Dendritic cell treated with granulocyte-macrophage colony-stimulating factor and Interleukin-4, amounts not matched to agents 40 ng/mL and 50 ng/mL, for 4 days (primary cell): Measurements from ENCODE around the gene PCLO.

ENCODE experiments used
- H3K27ac Mint-ChIP-seq: one replicate; pipeline ENCODE4 v1.8.0; 2022; ENCODE audit warnings: mild to moderate bottlenecking, mixed read lengths
- H3K27me3 Mint-ChIP-seq: one replicate; pipeline ENCODE4 v1.8.0; 2022; ENCODE audit warnings: mild to moderate bottlenecking, mixed read lengths
- H3K36me3 Mint-ChIP-seq: one replicate; pipeline ENCODE4 v1.8.0; 2022; ENCODE audit warnings: low read depth, mixed read lengths
- H3K4me1 Mint-ChIP-seq: one replicate; pipeline ENCODE4 v1.8.0; 2022; ENCODE audit warnings: low read depth, mixed read lengths
- H3K4me3 Mint-ChIP-seq: one replicate; pipeline ENCODE4 v1.8.0; 2022; ENCODE audit warnings: mild to moderate bottlenecking, moderate library complexity, mixed read lengths
- H3K9me3 Mint-ChIP-seq: one replicate; pipeline ENCODE4 v1.8.0; 2022; ENCODE audit warnings: mixed read lengths
- intact Hi-C: fragments of 100-400 bp; cut with micrococcal nuclease; formaldehyde crosslinking; loops from one replicate; pipeline ENCODE4 v1.15.0; 2022

Gene PCLO

DNA sequence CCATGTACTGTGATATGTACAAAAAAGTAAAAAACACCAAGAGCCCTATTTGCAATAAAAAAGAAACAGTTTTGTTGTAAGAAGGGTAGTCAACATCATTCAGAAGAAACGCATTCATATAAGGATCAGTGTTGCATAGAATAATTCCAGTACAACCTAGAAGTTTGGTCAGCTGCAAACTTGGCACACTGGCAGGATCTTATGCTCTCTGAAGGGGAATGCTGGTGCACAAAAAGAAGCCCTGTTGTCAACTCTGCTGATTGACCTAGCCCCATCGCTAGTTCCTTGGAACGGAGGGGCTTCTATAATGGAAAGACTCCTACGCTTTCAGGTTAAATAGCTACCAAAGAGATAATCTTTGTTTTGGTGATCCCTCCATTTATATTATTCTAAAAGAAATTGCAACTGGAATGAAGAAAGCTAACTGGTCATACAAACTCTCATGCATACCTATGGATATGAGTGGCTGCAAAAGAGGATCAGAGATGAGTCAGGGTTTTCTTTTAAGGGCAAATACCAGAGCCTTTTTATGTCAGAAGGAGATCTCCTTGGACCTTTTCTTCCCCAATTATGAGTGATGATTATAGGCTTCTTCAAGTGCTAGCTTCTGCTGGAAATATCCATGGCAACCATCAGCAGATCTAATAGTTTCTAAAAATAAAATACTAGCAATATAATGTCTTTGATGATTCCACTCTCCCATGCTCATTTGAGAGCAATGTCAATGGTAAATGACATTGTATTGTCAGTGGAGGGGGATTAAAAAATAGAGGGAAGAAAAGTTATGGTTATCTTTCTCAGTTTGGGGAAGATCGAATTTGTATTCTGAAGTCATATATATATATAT lies 406.8 kb downstream of the PCLO start:
- Mint-ChIP-seq H3K36me3 (no peaks in the 10 kb centered on the region), H3K4me3 (no peak overlapping the region), H3K27me3 (no peaks in the 10 kb centered on the region), H3K9me3 (no peaks in the 10 kb centered on the region), H3K27ac (no peak overlapping the region), H3K4me1 (no peaks in the 10 kb centered on the region)
- intact Hi-C loops, result no loop called here

DNA sequence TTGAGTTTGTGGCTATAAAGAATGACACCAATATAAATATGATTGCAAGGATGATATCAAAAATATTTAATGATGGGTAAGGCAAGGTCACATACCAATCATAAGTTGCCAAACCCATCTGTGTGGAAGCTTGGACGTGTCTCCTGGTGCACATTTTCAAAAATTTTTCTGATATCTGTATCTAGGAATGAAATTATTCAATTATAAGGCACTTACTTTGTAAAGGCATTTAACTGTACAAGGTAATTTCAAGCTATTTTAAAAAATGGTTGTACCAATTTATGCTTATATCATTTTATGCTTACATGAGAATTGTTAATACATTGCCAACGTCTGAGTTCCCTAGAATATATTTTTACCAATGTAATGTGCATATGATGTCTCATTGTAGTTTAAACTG lies 412.7 kb downstream of the PCLO start:
- Mint-ChIP-seq H3K4me3 (no peak overlapping the region), H3K27ac (no peak overlapping the region)

DNA sequence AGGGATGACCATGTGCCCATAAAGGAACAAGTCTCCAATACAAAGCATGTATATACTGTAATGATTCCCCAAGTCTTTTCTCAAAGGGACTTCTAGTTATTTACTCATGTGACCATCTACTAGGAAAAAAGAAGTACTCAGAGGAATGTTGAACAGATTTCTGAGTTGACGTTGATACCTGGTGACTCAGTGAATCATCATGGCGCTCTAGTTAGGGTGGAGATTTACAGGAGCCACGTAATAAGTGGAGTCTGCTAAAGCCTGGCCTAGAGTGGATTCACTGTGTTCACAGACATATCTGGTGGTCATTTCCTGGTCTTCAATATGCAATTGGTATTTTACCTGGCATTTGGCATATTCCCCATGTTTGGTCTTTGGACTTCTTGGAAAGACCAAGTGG lies 416.9 kb downstream of the PCLO start:
- H3K36me3 Mint-ChIP-seq, result no peaks in the 10 kb centered on the region

More for the DNA sequence above, 412.7 kb downstream of the PCLO start:
- no peaks in the 10 kb centered on the region for H3K9me3 Mint-ChIP-seq
- no peaks in the 10 kb centered on the region for H3K36me3 Mint-ChIP-seq
- no peaks in the 10 kb centered on the region for H3K4me1 Mint-ChIP-seq
- no peaks in the 10 kb centered on the region for H3K27me3 Mint-ChIP-seq
- intact Hi-C loops, result no loop called here

DNA sequence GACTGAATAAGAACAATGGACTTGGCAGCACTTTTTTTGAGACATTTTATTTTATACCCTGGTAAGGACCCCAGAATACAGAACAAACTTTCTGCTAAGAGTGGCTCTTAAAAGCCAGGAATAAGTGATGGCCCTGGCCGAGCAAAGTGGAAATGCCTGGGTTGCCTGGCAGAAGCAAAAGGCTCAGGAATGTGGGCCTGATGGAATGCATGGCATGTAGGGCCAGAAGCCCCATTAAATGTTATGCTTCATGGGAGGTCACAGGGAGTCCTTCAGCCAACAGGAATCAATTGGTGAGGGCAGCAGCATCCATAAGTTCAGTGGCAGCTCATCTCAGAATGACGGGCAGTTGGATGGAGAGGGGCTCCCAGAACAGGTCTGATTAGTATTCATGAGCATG lies 417.6 kb downstream of the PCLO start:
- Mint-ChIP-seq H3K4me1 (no peaks in the 10 kb centered on the region), H3K4me3 (no peak overlapping the region), H3K36me3 (no peaks in the 10 kb centered on the region), H3K9me3 (no peaks in the 10 kb centered on the region), H3K27ac (no peak overlapping the region), H3K27me3 (no peaks in the 10 kb centered on the region)
- intact Hi-C loops, result no loop called here

More for the DNA sequence above, 416.9 kb downstream of the PCLO start:
- Mint-ChIP-seq H3K27me3 (no peaks in the 10 kb centered on the region), H3K27ac (no peak overlapping the region), H3K4me1 (no peaks in the 10 kb centered on the region), H3K4me3 (no peak overlapping the region), H3K9me3 (no peaks in the 10 kb centered on the region)
- intact Hi-C loops, result no loop called here

DNA sequence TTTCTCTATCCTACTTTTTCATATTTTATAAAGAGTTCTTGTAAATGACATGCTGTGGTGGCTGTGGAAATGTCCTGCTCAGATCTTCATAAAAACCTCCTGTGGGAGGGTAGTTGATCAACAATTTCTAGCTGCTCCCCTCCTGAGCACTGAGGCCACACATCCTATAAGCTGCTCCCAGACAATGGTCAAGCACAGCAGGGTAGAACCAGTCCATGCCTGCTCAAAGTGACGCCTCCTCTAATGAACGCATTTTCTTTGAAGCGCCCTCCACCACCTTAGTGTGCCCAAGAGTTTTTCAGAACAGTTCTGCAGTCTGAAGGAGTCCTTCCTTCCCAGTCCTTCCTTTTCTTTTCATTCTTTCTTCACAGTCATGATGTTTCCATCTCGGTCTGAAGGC lies 420.5 kb downstream of the PCLO start:
- Mint-ChIP-seq H3K9me3 (no peaks in the 10 kb centered on the region), H3K27ac (no peak overlapping the region), H3K36me3 (no peaks in the 10 kb centered on the region), H3K27me3 (no peaks in the 10 kb centered on the region), H3K4me1 (no peaks in the 10 kb centered on the region), H3K4me3 (no peak overlapping the region)
- intact Hi-C loops, result no loop called here

DNA sequence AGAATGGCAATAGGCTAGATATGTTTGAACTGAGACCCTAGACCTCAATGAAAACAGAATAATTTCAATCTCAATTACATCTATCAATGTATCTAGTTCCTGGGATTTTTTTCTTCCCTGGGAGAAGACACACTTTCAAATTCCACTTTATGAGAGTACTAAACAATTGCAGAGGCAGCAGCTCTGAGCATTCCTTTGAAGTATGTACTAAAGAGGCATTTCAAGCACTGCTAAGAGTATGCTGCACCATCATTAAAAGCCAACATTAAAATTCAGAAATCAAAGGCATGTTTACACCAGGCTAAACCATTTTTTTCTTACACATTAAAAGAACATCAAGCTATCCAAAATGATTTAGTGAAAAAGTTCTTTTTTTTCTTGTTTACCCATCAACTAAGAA lies 421.2 kb downstream of the PCLO start:
- H3K27ac Mint-ChIP-seq, result no peak overlapping the region
- H3K4me3 Mint-ChIP-seq, result no peak overlapping the region
- intact Hi-C loops, result no loop called here
- H3K9me3 Mint-ChIP-seq, result no peaks in the 10 kb centered on the region
- H3K27me3 Mint-ChIP-seq, result no peaks in the 10 kb centered on the region
- no peaks in the 10 kb centered on the region for H3K36me3 Mint-ChIP-seq
- H3K4me1 Mint-ChIP-seq, result no peaks in the 10 kb centered on the region

DNA sequence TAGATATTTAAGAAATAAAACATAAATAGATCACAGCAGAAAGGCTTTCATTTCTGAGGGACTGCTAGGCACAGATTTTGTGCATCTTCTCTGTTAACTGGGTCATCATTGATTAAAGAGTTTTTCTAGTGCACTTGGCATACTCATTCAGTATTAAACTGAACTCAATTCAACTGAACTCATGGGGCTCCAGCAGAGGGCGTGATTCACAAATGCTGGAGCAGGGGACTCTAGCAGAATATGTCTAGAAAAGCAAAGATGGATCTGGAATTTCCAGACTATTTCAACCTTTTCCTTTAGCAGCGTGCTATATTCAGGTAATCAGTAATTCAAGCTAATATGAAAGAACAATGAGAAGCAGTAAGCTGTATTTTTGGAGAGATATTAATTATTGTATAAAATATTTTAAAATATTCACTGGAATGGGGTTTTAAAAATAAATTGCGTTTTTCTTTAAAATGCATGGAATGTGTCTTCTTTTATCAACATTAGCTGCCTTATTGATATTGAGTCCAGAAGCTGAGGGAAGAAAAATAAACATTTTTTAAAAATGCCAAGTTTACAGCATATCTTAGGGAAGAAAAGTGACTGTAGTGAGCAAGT lies 422.3 kb downstream of the PCLO start:
- no peaks in the 10 kb centered on the region for H3K4me1 Mint-ChIP-seq
- intact Hi-C loops, result no loop called here

DNA sequence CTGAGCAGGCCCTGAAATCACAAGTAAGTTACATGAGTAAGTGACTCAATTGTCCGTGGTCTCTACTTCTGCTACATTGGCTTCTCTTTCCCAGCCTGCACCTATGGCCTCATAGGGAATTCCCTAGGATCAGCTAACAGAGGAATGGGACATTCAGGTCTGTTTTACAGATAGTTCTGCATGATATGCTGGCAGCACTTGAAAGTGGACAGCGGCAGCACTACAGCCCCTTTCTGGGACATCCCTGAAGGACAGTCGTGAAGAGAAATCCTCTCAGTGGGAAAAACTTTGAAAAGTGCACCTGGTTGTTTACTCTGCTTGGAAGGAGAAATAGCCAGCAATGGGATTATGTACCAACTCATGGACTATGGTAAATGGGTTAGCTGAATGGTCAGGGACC lies 426.1 kb downstream of the PCLO start:
- no peaks in the 10 kb centered on the region for H3K27me3 Mint-ChIP-seq
- intact Hi-C loops, result no loop called here

More for the DNA sequence above, 422.3 kb downstream of the PCLO start:
- no peaks in the 10 kb centered on the region for H3K27me3 Mint-ChIP-seq
- H3K27ac Mint-ChIP-seq, result no peak overlapping the region
- no peak overlapping the region for H3K4me3 Mint-ChIP-seq
- H3K36me3 Mint-ChIP-seq, result no peaks in the 10 kb centered on the region
- no peaks in the 10 kb centered on the region for H3K9me3 Mint-ChIP-seq

DNA sequence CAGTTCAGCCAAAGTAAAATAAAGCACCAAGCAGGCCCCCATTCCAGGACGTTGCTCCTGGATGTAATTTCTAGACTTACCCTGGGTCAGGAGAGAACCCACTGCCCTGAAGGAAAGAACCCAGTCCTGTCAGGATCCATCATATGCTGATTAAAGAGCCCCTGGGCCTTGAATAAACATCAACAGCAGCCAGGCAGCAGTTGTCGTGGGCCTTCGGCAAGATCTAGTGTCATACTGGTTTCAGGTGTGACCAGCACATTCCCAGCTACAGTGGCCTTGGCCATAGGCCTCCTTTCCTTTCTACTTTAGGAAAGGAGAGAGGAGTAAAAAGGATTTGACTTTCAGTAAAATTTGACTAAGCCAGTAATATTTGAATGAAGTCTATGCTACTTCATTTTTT lies 430.0 kb downstream of the PCLO start:
- Mint-ChIP-seq H3K4me1 (no peaks in the 10 kb centered on the region), H3K36me3 (no peaks in the 10 kb centered on the region), H3K4me3 (no peak overlapping the region), H3K27ac (no peak overlapping the region), H3K27me3 (no peaks in the 10 kb centered on the region), H3K9me3 (no peaks in the 10 kb centered on the region)
- intact Hi-C loops, result no loop called here

More for the DNA sequence above, 426.1 kb downstream of the PCLO start:
- Mint-ChIP-seq H3K9me3 (no peaks in the 10 kb centered on the region), H3K27ac (no peak overlapping the region), H3K4me3 (no peak overlapping the region), H3K36me3 (no peaks in the 10 kb centered on the region), H3K4me1 (no peaks in the 10 kb centered on the region)

DNA sequence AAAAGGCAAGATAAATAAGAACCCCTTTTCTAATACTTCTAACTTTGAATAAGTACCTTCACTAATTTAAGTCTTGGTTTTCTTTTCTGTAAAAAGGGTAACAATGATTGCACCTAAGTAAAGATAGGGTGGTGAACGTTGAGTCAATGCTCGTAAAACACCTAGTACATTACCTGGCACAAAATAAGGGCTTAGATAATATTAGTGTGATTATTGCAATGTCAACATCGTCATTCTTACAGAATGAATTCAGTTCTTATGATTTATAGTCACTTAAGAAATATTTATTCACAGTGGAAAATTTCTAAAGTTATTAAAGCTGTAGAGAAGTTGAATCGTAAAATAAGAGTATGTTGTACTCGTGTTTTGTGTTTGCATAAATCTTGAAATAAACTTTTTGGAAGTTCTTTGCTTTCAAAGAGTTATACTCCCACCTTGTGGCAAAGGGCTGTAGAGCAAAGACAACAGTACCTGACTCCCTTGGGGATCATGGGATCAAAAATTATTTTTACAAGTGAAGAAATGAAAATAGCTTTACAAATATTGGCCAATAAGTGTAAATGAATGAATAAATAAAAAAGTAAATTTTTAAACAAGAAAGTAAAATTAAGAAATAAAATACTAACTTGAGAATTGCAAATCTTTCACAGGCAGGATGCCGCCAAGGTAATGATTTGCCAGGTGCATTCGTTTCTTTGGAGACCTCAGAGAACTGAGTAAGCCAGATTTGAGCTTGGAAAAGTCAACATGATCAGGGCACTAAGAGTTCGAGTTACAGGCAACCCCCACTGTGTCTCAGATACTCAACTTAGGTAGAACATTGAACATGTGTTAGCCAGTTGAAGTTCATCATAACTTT lies 433.3 kb downstream of the PCLO start:
- H3K4me3 Mint-ChIP-seq, result no peak overlapping the region
- H3K36me3 Mint-ChIP-seq, result no peaks in the 10 kb centered on the region
- H3K27me3 Mint-ChIP-seq, result no peaks in the 10 kb centered on the region
- H3K9me3 Mint-ChIP-seq, result no peaks in the 10 kb centered on the region
- H3K27ac Mint-ChIP-seq, result no peak overlapping the region
- no peaks in the 10 kb centered on the region for H3K4me1 Mint-ChIP-seq
- intact Hi-C loops, result loop anchor here (2.0 to 10.0 kb wide), 4 partner anchors 125 to 1232 kb away; no protein-coding TSS in a partner anchor

DNA sequence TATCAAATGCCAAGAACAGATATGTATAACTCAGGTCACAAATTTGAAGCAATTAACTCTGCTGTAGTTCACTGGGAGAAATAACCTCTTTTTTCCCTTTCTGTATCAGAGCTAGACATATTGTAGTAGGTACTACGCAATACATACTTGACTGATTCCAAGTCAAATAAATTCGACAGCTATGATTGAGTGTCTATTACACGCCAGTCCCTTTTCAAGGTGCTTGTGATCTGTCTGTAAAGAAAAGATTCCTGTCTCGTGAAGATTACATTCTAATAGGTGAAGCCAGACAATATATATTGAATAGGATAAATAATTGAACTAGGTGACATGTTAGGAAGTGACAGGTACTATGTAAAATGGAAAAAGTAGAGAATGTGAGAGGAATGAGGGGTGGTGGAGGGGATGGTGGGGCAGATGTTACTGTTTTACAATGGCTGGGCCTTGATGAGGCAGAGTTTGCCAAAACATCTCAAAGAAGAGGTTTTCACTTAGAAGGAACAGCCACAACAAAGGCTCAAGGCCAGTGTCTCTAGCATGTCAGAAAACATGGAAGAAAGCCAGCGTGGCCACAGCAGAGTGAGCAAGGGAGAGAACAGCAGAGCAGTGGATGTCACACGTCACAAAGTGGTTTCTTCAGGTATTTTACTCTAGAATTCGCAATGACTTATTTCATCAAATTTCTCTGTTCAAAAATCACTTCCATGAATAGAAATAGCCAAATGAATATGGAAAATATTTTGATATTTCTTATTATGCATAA lies 436.5 kb downstream of the PCLO start:
- Mint-ChIP-seq H3K4me1 (no peaks in the 10 kb centered on the region), H3K27me3 (no peaks in the 10 kb centered on the region), H3K4me3 (no peak overlapping the region), H3K9me3 (no peaks in the 10 kb centered on the region), H3K36me3 (no peaks in the 10 kb centered on the region), H3K27ac (no peak overlapping the region)
- intact Hi-C loops, result loop anchor here (2.0 to 10.0 kb wide), 4 partner anchors 121 to 1229 kb away; no protein-coding TSS in a partner anchor

DNA sequence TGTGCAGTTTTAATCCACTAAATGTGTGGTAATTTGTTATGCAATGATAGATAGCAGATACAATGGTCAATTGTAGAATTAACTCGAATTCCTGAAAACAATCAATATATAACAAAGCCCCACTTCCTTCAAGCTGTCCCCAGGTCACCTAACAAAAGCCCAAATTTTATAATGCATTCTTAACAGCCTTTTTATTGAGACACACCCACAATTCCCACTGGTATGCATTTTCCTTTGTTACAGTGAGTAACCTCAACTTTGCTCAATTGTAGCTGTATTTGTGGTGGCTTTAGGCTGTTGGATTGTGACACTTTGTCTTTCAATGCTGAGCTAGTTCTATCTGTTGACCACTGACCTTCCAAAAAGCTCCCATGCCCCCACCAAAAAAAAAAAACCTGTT lies 439.3 kb downstream of the PCLO start:
- intact Hi-C loops, result loop anchor here (10.0 kb wide), 2 partner anchors 119 to 149 kb away; no protein-coding TSS in a partner anchor
- H3K4me3 Mint-ChIP-seq, result no peak overlapping the region
- no peak overlapping the region for H3K27ac Mint-ChIP-seq
- no peaks in the 10 kb centered on the region for H3K4me1 Mint-ChIP-seq
- no peaks in the 10 kb centered on the region for H3K9me3 Mint-ChIP-seq
- no peaks in the 10 kb centered on the region for H3K36me3 Mint-ChIP-seq
- no peaks in the 10 kb centered on the region for H3K27me3 Mint-ChIP-seq

DNA sequence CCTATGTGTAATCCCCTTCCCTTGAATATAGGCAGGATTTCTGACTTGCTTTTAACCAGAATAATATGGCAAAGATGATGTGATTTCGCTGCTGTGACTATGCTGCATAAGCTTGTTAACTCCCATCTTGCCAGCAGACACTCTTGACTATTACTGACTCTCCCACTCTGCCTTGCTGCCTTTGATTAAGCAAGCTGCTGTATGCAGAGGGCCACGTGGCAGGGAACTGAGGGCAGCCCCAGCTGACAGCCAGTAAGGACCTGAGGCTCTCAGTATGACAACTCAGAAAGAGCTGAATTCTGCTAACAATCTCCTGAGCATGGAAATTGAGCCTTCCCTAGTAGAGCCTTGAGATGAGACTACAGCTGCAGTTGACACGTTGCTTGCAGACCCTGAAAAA lies 439.7 kb downstream of the PCLO start:
- H3K27me3 Mint-ChIP-seq, result no peaks in the 10 kb centered on the region
- intact Hi-C loops, result loop anchor here (10.0 kb wide), 2 partner anchors 118 to 148 kb away; no protein-coding TSS in a partner anchor
- no peak overlapping the region for H3K4me3 Mint-ChIP-seq
- H3K9me3 Mint-ChIP-seq, result no peaks in the 10 kb centered on the region
- no peaks in the 10 kb centered on the region for H3K36me3 Mint-ChIP-seq
- H3K27ac Mint-ChIP-seq, result no peak overlapping the region
- H3K4me1 Mint-ChIP-seq, result no peaks in the 10 kb centered on the region
